GM21381 (cell line): ENCODE data around the gene CELA2B.

Experiments used
- ATAC-seq: cut with Tn5 transposase; IDR thresholded peaks from one replicate; pipeline ENCODE4 v1.9.1; 2021; ENCODE audit warnings: mild to moderate bottlenecking, moderate library complexity; ENCODE audit not compliant: unreplicated experiment

Gene CELA2B

GRCh38 chr1:15524021-15524282 is 48.0 kb downstream of the CELA2B start, which contains the start of gene CASP9:
Gene CASP9 (minus strand): TSS chr1:15524215. CDS start chr1:15524200, 15 bp downstream.
- ATAC-seq = no peak

GRCh38 chr1:15524283-15525049 is 48.6 kb downstream of the CELA2B start:
- ATAC-seq = peak; percentile 42

GRCh38 chr1:15525050-15526020 is 49.4 kb downstream of the CELA2B start:
- ATAC-seq = peak; percentile 38

- ATAC-seq = no peak
Observed at GRCh38 chr1:15526021-15526489, 50.2 kb downstream of the CELA2B start.

- ATAC-seq = peak; percentile 58
Observed at GRCh38 chr1:15526490-15527339, 50.8 kb downstream of the CELA2B start, which contains the start of gene DNAJC16. Gene DNAJC16 (plus strand): TSS chr1:15526848. CDS start chr1:15529106, 2,258 bp downstream.

GRCh38 chr1:15531003-15531402 is 55.1 kb downstream of the CELA2B start:
- no peak for ATAC-seq

GRCh38 chr1:15531682-15532081 is 55.8 kb downstream of the CELA2B start:
- no peak for ATAC-seq

GRCh38 chr1:15538771-15539170 is 62.9 kb downstream of the CELA2B start:
- no peak for ATAC-seq

GRCh38 chr1:15540186-15540585 is 64.3 kb downstream of the CELA2B start:
- no peak for ATAC-seq
